Neural crest cell (in vitro differentiated cells): ENCODE data around the gene ITFG1. TPM values are rescaled to one million over a fixed set of nuclear protein-coding genes. Genes with fewer than 3 reads are reported as not detected.
"Not testable (repeated sequence)": the region's sequence is repeated elsewhere in the genome, so short reads cannot be mapped to it uniquely, and the experiment has no call there.

Experiments used
- DNase-seq: peaks from one replicate; pipeline ENCODE4 v3.0.0; 2021; ENCODE audit warnings: low read depth, mixed read lengths, low spot score
- H3K27ac Mint-ChIP-seq: one replicate; pipeline ENCODE4 v1.8.0; 2021; ENCODE audit warnings: mild to moderate bottlenecking, mixed read lengths; ENCODE audit not compliant: unreplicated experiment
- H3K27me3 Mint-ChIP-seq: 2 replicates; pipeline ENCODE4 v1.8.0; 2021; ENCODE audit warnings: low read depth, mild to moderate bottlenecking, mixed read lengths
- H3K36me3 Mint-ChIP-seq: 2 replicates; pipeline ENCODE4 v1.8.0; 2021; ENCODE audit warnings: low read depth, mild to moderate bottlenecking, mixed read lengths
- H3K4me1 Mint-ChIP-seq: 2 replicates; pipeline ENCODE4 v1.8.0; 2021; ENCODE audit warnings: mixed read lengths
- H3K4me3 Mint-ChIP-seq: one replicate; pipeline ENCODE4 v1.8.0; 2021; ENCODE audit warnings: mild to moderate bottlenecking, mixed read lengths
- H3K9me3 Mint-ChIP-seq: 2 replicates; pipeline ENCODE4 v1.8.0; 2021; ENCODE audit warnings: mixed read lengths
- CTCF ChIP-seq: fragments of 200-600 bp; sonication (generic); conservative IDR thresholded peaks from 2 replicates; pipeline ENCODE4 v1.5.0; 2021; ENCODE audit warnings: antibody characterized with exemption, mild to moderate bottlenecking
- total RNA-seq: library from RNA; stranded (reverse); gene quantifications from 2 replicates; pipeline ENCODE4 v1.2.1, GENCODE V29; 2021

The ITFG1 gene
- total RNA-seq, 1 donor from 2014 or later = 30.9 TPM

GRCh38 chr16:47142821-47143676, 317.8 kb downstream of the ITFG1 start:
- TF ChIP-seq CTCF = peak; percentile 89
- peak overlapping the region; percentile 64 for H3K27ac Mint-ChIP-seq
- H3K27me3 Mint-ChIP-seq = peaks cover 4% of the 10 kb centered on the region
- H3K4me1 Mint-ChIP-seq = peaks cover 46% of the 10 kb centered on the region
- H3K4me3 Mint-ChIP-seq = peak overlapping the region; percentile 95
- H3K9me3 Mint-ChIP-seq = no peaks in the 10 kb centered on the region
- DNase-seq = peak; percentile 68
- H3K36me3 Mint-ChIP-seq = no peaks in the 10 kb centered on the region

GRCh38 chr16:47142486-47142820, 318.4 kb downstream of the ITFG1 start:
- H3K27ac Mint-ChIP-seq = peak overlapping the region; percentile 14
- no peaks in the 10 kb centered on the region for H3K9me3 Mint-ChIP-seq
- no peaks in the 10 kb centered on the region for H3K36me3 Mint-ChIP-seq
- no peak for DNase-seq
- H3K4me1 Mint-ChIP-seq = peaks cover 50% of the 10 kb centered on the region
- H3K4me3 Mint-ChIP-seq = peak overlapping the region; percentile 95
- H3K27me3 Mint-ChIP-seq = peaks cover 4% of the 10 kb centered on the region
- TF ChIP-seq CTCF = no peak

- no peaks in the 10 kb centered on the region for H3K9me3 Mint-ChIP-seq
- H3K27me3 Mint-ChIP-seq = peaks cover 4% of the 10 kb centered on the region
- H3K4me3 Mint-ChIP-seq = peak overlapping the region; percentile 95
- peak; percentile 91 for TF ChIP-seq CTCF
- H3K4me1 Mint-ChIP-seq = peaks cover 52% of the 10 kb centered on the region
- peak overlapping the region; percentile 64 for H3K27ac Mint-ChIP-seq
- H3K36me3 Mint-ChIP-seq = no peaks in the 10 kb centered on the region
- DNase-seq = peak; percentile 78
These were observed 318.9 kb downstream of the ITFG1 start for GRCh38 chr16:47141773-47142485.

- Mint-ChIP-seq H3K4me3 (peak overlapping the region; percentile 36), H3K27ac (no peak overlapping the region), H3K27me3 (peaks cover 1% of the 10 kb centered on the region), H3K9me3 (no peaks in the 10 kb centered on the region), H3K4me1 (peaks cover 52% of the 10 kb centered on the region), H3K36me3 (no peaks in the 10 kb centered on the region)
- no peak for TF ChIP-seq CTCF
- no peak for DNase-seq
These were observed 320.2 kb downstream of the ITFG1 start for GRCh38 chr16:47140686-47141085.

GRCh38 chr16:47139561-47140185, 321.2 kb downstream of the ITFG1 start:
- no peaks in the 10 kb centered on the region for H3K9me3 Mint-ChIP-seq
- H3K27me3 Mint-ChIP-seq = no peaks in the 10 kb centered on the region
- H3K27ac Mint-ChIP-seq = no peak overlapping the region
- peaks cover 54% of the 10 kb centered on the region for H3K4me1 Mint-ChIP-seq
- H3K36me3 Mint-ChIP-seq = no peaks in the 10 kb centered on the region
- DNase-seq = no peak
- TF ChIP-seq CTCF = no peak
- H3K4me3 Mint-ChIP-seq = peak overlapping the region; percentile 65

GRCh38 chr16:47137925-47138324, 322.9 kb downstream of the ITFG1 start:
- DNase-seq, H3K9me3 Mint-ChIP-seq: not testable (repeated sequence)
- H3K4me1 Mint-ChIP-seq = peaks cover 53% of the 10 kb centered on the region

More at GRCh38 chr16:47137925-47138324, 322.9 kb downstream of the ITFG1 start:
- H3K27ac Mint-ChIP-seq, H3K36me3 Mint-ChIP-seq, H3K4me3 Mint-ChIP-seq, H3K27me3 Mint-ChIP-seq: not testable (repeated sequence)
